Transverse colon (tissue), 4 donors: Measurements from ENCODE around the gene ALDOA.

Experiments used
- CTCF ChIP-seq, 5 experiments: fragments of 200-600 bp in 3 of 5; fragments of 450-650 bp in 2 of 5; sonication (generic) in 3 of 5; IDR thresholded peaks; 1 replicate in 2 of 5; 2 replicates in 3 of 5; pipeline ENCODE4 v1.5.1; 2016 to 2017; ENCODE audit warnings: antibody characterized with exemption in 5 of 5, inconsistent platforms in 3 of 5, mild to moderate bottlenecking in 2 of 5, moderate library complexity in 1 of 5
- EP300 ChIP-seq: sonication (generic); formaldehyde crosslinking; IDR thresholded peaks from one replicate; pipeline ENCODE4 v1.6.1; 2017; ENCODE audit warnings: antibody characterized with exemption, low read depth
- POLR2A ChIP-seq: fragments of 450-650 bp; IDR thresholded peaks from one replicate; pipeline ENCODE4 v1.6.1; 2016; ENCODE audit warnings: antibody characterized with exemption, mild to moderate bottlenecking, moderate library complexity
- POLR2AphosphoS5 ChIP-seq, 3 donors: sonication (generic); formaldehyde crosslinking; IDR thresholded peaks; one replicate each; pipeline ENCODE4 v1.6.1; 2016; ENCODE audit warnings: antibody characterized with exemption in 3 of 3

GRCh38 chr16:30085820-30086219, 20.3 kb downstream of the ALDOA start:
- no peak for TF ChIP-seq CTCF (IDR thresholded peaks at IDR 0.05)
- TF ChIP-seq POLR2A: no peak
- no peak for TF ChIP-seq EP300
- TF ChIP-seq POLR2AphosphoS5 (IDR thresholded peaks at IDR 0.05): no peak
